Hematopoietic multipotent progenitor cell (in vitro differentiated cells): ENCODE measurements around the gene TMEM89. TPM values are rescaled to one million over a fixed set of nuclear protein-coding genes. Genes with fewer than 3 reads are reported as not detected.

Source experiments
- DNase-seq, 3 donors: peaks; one replicate each; pipeline ENCODE4 v3.0.0-alpha.2; 2011 to 2015; ENCODE audit warnings: low read depth in 2 of 3, low spot score in 2 of 3
- total RNA-seq: library from RNA; depleted of rRNA; stranded (reverse); fragments of >200 nt; gene quantifications from one replicate; pipeline ENCODE4 v1.2.3, GENCODE V29; 2012

TMEM89 gene
- total RNA-seq, 1 donor: not detected

DNA sequence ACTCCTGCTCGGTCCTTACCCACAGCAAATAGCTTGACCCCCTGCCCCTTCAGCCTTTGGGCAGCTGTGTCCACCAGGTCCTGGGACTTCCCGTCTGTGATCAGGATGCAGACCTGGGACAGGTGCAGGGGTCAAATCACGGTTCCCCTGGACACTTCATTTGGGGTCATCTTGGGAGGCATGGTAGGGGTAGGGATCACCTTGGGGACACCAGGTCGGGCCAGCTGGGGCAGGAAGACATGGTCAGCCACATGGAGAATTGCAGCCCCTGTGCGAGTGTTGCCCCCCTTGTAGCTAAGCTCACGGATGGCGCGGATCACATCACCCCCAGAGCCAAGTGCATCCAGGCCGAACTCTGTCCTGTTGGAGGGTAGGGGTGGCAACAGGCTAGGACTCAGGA is 28.2 kb downstream of the TMEM89 start:
- no peak for DNase-seq

DNA sequence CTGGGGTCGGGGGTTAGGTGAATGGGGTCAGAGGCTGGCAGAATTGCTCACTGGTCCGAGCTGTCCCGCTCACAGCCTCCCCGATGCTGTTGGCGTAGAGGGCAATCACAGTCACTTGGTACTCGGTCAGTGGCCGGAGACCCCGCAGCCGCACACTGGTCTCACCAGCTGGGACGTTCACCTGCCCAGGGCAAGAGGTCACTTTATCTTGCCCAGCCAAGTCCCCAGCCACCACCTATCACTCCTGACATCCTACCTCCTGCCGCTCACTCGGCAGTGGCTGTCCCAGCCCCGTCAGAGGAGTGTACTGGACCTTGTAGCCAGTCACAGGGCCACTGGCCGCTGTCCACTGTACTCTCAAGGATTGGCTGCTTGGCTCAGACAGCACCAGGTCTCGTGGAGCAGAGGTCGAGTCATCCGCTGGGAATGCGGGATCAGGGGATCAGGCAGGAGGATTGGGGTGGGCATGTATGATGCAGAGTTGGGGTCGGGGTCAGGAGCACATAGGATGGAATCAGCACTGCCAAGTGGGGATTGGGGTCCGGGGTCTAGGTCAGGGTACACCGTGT is 29.0 kb downstream of the TMEM89 start:
- no peak for DNase-seq

DNA sequence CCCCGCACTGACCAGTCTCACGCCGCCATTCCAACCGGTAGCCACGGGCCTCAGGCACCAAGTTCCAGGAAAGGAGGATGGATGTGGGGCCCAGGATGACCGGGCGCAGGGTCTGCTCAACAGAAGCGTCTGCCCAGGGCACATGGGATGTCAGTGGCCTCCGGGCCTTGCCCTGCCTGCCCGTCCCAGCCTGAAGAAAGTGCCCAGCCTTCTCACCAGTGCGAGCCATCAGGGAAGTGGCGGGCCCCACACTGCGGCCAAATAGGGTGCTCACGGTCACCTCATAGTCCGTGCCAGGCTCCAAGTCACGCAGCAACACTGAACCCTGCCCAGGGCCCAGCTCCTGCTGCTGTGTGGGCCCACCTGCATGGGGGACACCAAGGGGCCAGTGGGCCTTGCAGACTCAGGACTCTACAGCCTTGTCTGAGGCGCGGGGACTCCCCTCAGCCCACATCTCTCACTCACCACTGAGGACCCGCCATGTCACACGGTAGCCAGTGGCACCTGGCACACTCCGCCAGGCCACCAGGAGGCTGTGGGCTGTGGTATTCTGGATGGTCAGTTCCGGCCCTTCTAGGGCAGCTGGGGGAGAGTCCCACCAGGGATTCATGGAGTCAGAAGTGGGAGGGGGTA is 29.6 kb downstream of the TMEM89 start:
- DNase-seq: no peak

- no peak for DNase-seq
These were observed 30.1 kb downstream of the TMEM89 start for GRCh38 chr3:48591436-48591835.

- no peak for DNase-seq
These were observed 33.3 kb downstream of the TMEM89 start for GRCh38 chr3:48588230-48588629.

GRCh38 chr3:48587686-48588085 is 33.9 kb downstream of the TMEM89 start:
- DNase-seq: no peak

DNA sequence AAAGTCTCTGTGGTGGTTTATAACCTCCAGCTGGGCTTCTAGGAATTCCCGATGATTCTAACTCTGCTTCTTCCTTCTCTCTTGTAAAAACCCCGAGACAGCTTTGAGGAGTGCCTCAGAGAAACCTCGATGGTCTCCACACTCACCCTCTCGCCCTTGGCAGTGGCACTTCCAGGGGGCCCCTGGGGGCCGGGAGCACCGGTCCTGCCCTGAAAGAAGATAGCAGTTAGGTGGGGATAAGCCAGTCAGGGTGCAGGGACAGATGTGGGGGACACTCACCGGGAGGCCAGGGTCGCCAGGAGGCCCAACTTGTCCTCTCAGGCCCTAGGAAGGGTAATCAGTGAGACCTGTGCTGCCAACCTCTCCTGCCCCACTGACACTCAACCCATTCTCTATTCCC is 36.2 kb downstream of the TMEM89 start:
- DNase-seq: no peak

DNA sequence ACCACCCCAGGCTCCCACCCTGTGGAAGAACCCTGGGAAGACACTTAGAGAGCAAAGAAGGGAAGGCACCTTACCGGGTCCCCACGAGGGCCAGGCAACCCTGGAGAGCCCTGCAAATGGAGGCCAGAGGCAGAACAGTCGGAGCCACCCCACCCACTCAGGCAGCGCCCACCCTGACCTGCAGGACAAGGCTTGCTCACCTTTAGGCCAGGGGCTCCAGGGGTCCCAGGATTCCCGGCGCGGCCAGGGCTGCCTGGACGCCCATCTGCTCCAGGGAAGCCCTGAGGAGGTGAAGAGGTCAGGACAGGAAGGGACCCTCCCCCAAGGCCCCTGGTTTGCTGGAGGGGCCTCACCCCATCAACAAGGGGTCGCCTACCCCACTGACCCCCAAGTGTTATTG is 36.7 kb downstream of the TMEM89 start:
- DNase-seq: no peak

DNA sequence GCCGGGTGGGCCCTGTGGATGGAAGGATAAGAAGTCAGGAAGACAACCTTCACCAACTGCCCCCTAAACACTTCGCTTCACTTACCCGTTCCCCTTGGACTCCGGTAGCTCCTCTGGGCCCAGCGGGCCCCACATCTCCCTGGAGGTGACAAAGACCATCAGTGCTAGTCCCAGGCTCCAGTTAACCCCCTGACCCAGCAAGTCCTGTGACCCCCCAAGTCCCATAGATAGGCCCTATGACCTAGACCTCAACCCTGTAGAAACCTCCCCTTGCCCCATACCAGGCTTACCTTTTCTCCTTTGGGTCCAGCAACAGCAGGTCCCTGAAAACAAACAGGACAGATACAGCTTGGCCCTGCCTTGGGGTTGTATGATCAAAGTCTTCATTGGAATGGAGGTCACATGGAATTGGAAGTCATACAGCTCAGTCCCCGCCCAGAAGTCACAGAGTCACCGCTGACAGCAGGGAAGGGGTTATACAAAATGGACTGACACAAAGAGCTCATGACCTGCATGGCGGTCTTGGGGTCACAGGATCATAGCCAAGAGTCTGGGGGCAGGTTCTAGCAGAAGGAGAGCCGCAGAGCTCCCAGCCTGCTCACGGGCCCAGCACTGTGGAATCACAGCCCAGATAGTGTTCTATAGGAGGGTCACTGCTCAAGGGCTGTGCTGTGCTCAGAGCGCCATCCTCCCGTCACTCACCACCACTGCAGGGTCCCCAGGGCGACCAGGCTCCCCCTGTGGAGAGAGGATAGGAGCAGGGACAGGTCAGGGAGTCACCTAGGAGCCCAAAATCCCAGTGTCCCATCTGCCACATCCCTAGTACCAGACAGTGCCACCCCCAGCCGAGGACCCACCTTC is 39.7 kb downstream of the TMEM89 start:
- no peak for DNase-seq

- DNase-seq: no peak
These were observed 44.9 kb downstream of the TMEM89 start for GRCh38 chr3:48576647-48577046.

DNA sequence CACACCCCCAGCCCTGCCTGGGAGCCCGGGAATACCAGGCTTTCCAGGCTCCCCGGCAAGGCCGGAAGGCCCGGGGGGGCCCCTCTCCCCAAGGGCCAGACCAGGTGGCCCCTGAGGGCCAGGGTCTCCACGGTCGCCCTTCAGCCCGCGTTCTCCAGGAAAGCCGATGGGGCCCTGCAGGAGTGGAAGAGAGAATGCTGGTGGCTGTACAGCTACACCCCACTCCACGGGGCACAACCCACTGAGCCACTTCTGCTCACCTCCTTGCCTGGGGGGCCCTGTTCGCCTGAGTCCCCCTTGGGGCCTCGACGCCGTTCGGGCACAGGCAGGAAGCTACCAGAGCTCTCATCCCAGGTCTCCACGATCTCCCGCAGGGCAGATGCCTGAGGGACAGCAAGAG is 46.2 kb downstream of the TMEM89 start:
- no peak for DNase-seq

DNA sequence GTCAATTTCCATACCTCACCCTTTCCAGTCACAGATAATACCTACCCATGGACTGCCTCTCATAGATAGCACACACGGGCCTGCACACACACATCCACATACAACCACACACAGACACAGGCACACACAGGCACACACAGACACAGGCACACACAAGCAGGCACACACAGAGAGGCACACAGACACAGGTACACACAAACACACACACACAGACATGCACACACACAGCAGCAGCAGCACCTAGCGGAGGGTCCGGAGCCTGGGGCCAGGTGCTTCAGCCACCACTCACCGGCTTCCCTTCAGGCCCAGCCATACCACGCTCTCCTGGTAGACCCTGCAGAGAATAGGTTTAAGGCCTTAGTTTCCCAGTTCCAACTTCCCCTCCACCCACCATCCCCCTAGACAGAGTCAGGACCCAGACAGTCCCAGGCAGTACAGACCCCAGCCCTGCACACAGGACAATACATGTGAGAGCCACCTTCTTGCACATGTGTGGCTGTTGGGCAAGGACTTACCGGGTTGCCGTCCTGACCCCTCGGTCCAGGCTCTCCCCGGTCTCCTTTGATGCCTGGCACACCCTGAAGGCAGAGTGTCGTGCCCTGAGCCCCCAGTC is 47.5 kb downstream of the TMEM89 start:
- DNase-seq: no peak

GRCh38 chr3:48572517-48572916 is 49.1 kb downstream of the TMEM89 start:
- no peak for DNase-seq

DNA sequence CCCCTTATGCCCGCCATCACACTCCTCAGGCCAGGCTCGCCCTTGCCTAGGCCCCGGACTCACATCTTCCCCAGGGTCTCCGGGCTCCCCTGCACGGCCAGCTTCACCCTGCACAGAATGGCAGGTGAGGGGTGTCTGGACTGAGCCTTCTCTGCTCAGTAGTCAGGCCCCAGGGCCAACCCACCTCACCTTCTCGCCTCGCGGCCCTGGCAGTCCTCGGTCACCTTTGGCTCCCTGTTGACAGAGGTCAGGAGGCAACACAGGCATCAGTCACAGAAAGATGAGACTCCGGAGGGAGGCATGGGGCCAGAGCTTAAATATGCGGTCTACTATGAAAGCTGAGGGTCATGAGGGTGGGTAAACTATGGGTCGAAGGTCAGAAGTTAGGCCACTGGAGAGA is 49.6 kb downstream of the TMEM89 start:
- DNase-seq: no peak

Other genes with a start within 250 kb of the TMEM89 start
- gene FBXW12, start 249.6 kb downstream of the TMEM89 start, total RNA-seq: under 0.01 TPM
- gene PLXNB1, start 191.7 kb downstream of the TMEM89 start, total RNA-seq: 20.7 TPM
- gene CCDC51, start 181.7 kb downstream of the TMEM89 start, total RNA-seq: 15.6 TPM
- 25.0 TPM for gene TMA7, start 181.5 kb downstream of the TMEM89 start, total RNA-seq
- 12.9 TPM for gene ATRIP, start 175.0 kb downstream of the TMEM89 start, total RNA-seq
- gene SHISA5, start 117.6 kb downstream of the TMEM89 start, total RNA-seq: 232 TPM
- 10.8 TPM for gene PFKFB4, start 65.0 kb downstream of the TMEM89 start, total RNA-seq
- under 0.01 TPM for gene UCN2, start 58.0 kb downstream of the TMEM89 start, total RNA-seq
- 0.27 TPM for gene COL7A1, start 26.4 kb downstream of the TMEM89 start, total RNA-seq
- 397 TPM for gene UQCRC1, start 12.1 kb downstream of the TMEM89 start, total RNA-seq
- 20.2 TPM for gene SLC26A6, start 13.7 kb upstream of the TMEM89 start, total RNA-seq
- 3.2 TPM for gene CELSR3, start 41.1 kb upstream of the TMEM89 start, total RNA-seq
- 22.1 TPM for gene NCKIPSD, start 64.1 kb upstream of the TMEM89 start, total RNA-seq
- 165 TPM for gene IP6K2, start 95.5 kb upstream of the TMEM89 start, total RNA-seq
- 20.5 TPM for gene PRKAR2A, start 226.1 kb upstream of the TMEM89 start, total RNA-seq